HFF-Myc (cell line): Measurements from ENCODE around the gene OLFML1.
"Not testable (repeated sequence)": the region's sequence is repeated elsewhere in the genome, so short reads cannot be mapped to it uniquely, and the experiment has no call there.

ENCODE experiments used
- DNase-seq: peaks from one replicate; pipeline ENCODE4 v3.0.0-alpha.2; 2011; ENCODE audit warnings: low read depth; ENCODE audit errors: extremely low read depth
- H3K4me3 ChIP-seq: replicated peaks from 2 replicates; pipeline ENCODE4 v1.5.1; 2011; ENCODE audit warnings: low read depth, mild to moderate bottlenecking, control low read depth, low read length
- CTCF ChIP-seq: IDR thresholded peaks from 2 replicates; pipeline ENCODE4 v1.5.1; 2012; ENCODE audit warnings: mild to moderate bottlenecking, low read depth, low read length, control low read depth; ENCODE audit errors: missing control alignments

Gene OLFML1

GRCh38 chr11:7514099-7514591 is 28.8 kb downstream of the OLFML1 start:
- TF ChIP-seq CTCF = no peak
- DNase-seq = no peak
- peak overlapping the region; percentile 52 for H3K4me3 ChIP-seq

DNA sequence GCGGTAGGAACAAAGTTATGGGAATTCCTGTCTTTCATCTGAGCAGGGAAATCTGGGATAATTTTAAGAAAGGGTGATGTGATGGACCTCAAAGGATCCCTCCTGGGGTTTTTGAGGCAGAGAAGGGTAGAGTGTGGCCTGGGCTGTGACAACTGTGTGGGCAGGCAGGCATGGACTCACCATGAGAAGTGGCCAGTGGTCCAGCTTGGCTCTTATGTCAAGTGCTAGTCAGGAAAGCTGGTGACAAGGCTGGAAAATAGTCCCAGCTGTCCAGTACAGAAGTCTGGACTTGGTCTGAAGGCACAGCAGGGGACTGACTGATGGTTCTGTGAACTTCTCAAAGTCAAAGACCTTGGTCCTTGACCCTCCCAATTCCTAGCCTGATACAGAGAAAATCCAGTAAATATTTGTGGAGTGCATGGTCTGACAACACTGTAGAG is 30.2 kb downstream of the OLFML1 start:
- no peak for TF ChIP-seq CTCF
- no peak overlapping the region for H3K4me3 ChIP-seq
- no peak for DNase-seq

DNA sequence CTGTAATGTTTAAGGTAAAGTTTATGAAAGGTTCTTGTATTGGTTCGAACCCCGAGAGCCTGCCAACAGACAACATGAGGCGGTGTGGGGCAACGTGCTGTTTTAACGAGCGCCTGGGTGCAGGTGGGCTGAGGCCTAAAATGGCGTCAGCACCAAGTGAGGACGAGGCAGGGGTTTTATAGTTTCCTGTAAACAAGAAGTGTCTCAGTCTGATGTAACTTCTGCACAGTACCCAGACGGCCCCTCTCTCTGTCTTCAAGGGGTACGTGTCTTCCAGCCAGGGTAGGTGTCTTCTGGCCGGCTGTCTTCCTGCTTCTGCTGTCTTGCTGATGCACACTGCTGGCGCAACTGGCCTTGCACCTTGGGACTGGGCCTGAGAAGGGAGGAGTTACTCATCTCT is 31.2 kb downstream of the OLFML1 start:
- TF ChIP-seq CTCF = no peak
- DNase-seq = no peak
- no peak overlapping the region for H3K4me3 ChIP-seq

GRCh38 chr11:7517743-7518142 is 32.4 kb downstream of the OLFML1 start:
- H3K4me3 ChIP-seq, DNase-seq: not testable (repeated sequence)

- H3K4me3 ChIP-seq = no peak overlapping the region
- no peak for TF ChIP-seq CTCF
- DNase-seq = no peak
These were observed 33.7 kb downstream of the OLFML1 start for GRCh38 chr11:7518811-7519562.

GRCh38 chr11:7520011-7520942 is 35.0 kb downstream of the OLFML1 start:
- no peak overlapping the region for H3K4me3 ChIP-seq
- TF ChIP-seq CTCF = no peak
- no peak for DNase-seq

DNA sequence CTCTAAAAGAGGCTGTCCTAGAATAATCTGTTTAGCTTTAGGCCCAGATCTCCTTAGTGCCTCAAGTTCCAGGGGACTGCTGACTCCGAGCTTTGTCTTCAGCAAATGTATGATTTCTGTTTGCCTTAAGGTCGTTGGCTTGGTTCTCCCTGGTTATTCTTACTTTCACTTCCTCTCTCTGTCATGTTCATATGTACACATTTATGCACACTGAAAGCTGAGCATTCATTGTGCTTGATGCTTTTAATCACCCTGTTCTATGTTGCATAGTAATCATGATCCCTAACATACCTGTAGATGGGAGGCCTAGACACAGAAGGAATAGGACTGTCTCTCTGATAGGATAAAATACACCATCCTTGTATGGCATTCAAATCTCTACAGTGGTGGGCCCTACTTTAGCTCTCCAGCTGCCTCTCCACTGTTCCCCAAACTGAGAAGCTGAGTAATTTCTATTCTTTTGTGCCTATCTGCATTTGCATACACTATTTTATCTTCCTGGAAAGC is 35.7 kb downstream of the OLFML1 start:
- no peak for DNase-seq
- no peak for TF ChIP-seq CTCF
- H3K4me3 ChIP-seq = no peak overlapping the region
